ENCODE results near the gene ATG101.

GRCh38 chr12:52081263-52081733, 11.5 kb downstream of the ATG101 start:
- TF ChIP-seq, protein P1, sequence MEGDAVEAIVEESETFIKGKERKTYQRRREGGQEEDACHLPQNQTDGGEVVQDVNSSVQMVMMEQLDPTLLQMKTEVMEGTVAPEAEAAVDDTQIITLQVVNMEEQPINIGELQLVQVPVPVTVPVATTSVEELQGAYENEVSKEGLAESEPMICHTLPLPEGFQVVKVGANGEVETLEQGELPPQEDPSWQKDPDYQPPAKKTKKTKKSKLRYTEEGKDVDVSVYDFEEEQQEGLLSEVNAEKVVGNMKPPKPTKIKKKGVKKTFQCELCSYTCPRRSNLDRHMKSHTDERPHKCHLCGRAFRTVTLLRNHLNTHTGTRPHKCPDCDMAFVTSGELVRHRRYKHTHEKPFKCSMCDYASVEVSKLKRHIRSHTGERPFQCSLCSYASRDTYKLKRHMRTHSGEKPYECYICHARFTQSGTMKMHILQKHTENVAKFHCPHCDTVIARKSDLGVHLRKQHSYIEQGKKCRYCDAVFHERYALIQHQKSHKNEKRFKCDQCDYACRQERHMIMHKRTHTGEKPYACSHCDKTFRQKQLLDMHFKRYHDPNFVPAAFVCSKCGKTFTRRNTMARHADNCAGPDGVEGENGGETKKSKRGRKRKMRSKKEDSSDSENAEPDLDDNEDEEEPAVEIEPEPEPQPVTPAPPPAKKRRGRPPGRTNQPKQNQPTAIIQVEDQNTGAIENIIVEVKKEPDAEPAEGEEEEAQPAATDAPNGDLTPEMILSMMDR (IDR thresholded peaks at IDR 0.05), result no peak
- TF ChIP-seq POLR2A (IDR thresholded peaks at IDR 0.05), result no peak
